Measurements from ENCODE around the gene LRGUK. TPM values are rescaled to one million over a fixed set of nuclear protein-coding genes. Genes with fewer than 3 reads are reported as not detected.

Gene LRGUK
- total and polyA plus RNA-seq, 2 donors (not counting 3 experiments of a cell fraction or from before 2014, with no cell fraction given) = 0.10 to 0.11 TPM

GRCh38 chr7:134298902-134299683 lies 172.0 kb downstream of the LRGUK start:
- Histone ChIP-seq H3K4me2 (ENCODE audit: insufficient read depth, low read length) (no peak overlapping the region), H3K27me3 (ENCODE audit: control insufficient read depth in 2 of 2, insufficient read depth in 2 of 2, low read length in 2 of 2) (no peaks in the 10 kb centered on the region), H2AFZ (ENCODE audit: low read depth, low read length) (no peak overlapping the region), H3K9ac (replicated peaks; ENCODE audit: extremely low read depth, insufficient read depth, low read length) (no peak overlapping the region), H3K27ac (ENCODE audit: insufficient read depth, low read depth, low read length) (no peak overlapping the region), H3K9me1 (replicated peaks; ENCODE audit: control insufficient read depth, extremely low read depth, insufficient read depth, low read length) (no peaks in the 10 kb centered on the region), H4K20me1 (replicated peaks; ENCODE audit: control insufficient read depth, extremely low read depth, insufficient read depth, low read length) (no peaks in the 10 kb centered on the region), H3K4me1 (ENCODE audit: control insufficient read depth, extremely low read depth, insufficient read depth, low read length) (no peaks in the 10 kb centered on the region), H3K36me3 (ENCODE audit: control insufficient read depth in 2 of 2, extremely low read depth in 1 of 2, insufficient read depth in 2 of 2, low read length in 2 of 2) (peaks cover 10 to 11% of the 10 kb centered on the region in 2 experiments), H3K9me3 (replicated peaks; ENCODE audit: control insufficient read depth, insufficient read depth, low read length) (no peaks in the 10 kb centered on the region), H3K79me2 (ENCODE audit: control insufficient read depth, insufficient read depth, low read length) (no peaks in the 10 kb centered on the region), H3K4me3 (replicated peaks in 1 of 3; ENCODE audit: insufficient read depth in 1 of 3, low read depth in 1 of 3, low read length in 3 of 3) (no peak overlapping the region)
- dilution Hi-C loops (cut with MboI; ENCODE audit: extremely low pct_ligation_motif_present, low sequenced_read_pairs) (no loop called here), intact Hi-C loops (cut with micrococcal nuclease) (no loop called here)
- no peak for TF ChIP-seq POLR2A (IDR thresholded peaks at IDR 0.05; ENCODE audit: low read depth, low read length)
- TF ChIP-seq MAX (IDR thresholded peaks at IDR 0.05; ENCODE audit: insufficient read depth, insufficient read length) = no peak
- no peak for TF ChIP-seq GATA2 (IDR thresholded peaks at IDR 0.05; ENCODE audit: insufficient read depth, insufficient read length, low read depth, low read length)
- no peak for TF ChIP-seq CTCF (IDR thresholded peaks at IDR 0.05; ENCODE audit: extremely low read depth in 1 of 2, insufficient read depth in 1 of 2, low read depth in 1 of 2, low read length in 2 of 2)
- TF ChIP-seq EZH2 (IDR thresholded peaks at IDR 0.05; ENCODE audit: borderline replicate concordance, low read depth, low read length, severe bottlenecking) = no peak
- no peak for TF ChIP-seq MYC (IDR thresholded peaks at IDR 0.05; ENCODE audit: low read depth, low read length)
- TF ChIP-seq POLR2AphosphoS5 (IDR thresholded peaks at IDR 0.05; ENCODE audit: insufficient read depth, low read depth, low read length) = no peak
- no peak for TF ChIP-seq FOS (IDR thresholded peaks at IDR 0.05; ENCODE audit: borderline replicate concordance, insufficient read depth, low read length)
- TF ChIP-seq JUN (IDR thresholded peaks at IDR 0.05; ENCODE audit: borderline replicate concordance, insufficient read depth, insufficient read length, low read depth) = no peak
- ChIA-PET POLR2A (no interaction called here), CTCF (interaction anchor here (0.8 to 1.0 kb wide), 3 partner anchors 10 to 133 kb away, joined by 3 to 4 read pairs (median 4); partner anchors contain the start of gene SLC35B4)
- no peak for DNase-seq (ENCODE audit: low read depth, low spot score)
- no peak for FAIRE-seq
- no TSS peak for BruUV-seq (replicated peaks)
